Mammary epithelial cell (primary cell): ENCODE data around the gene MBD4.

Experiments used
- CTCF ChIP-seq, 2 donors: IDR thresholded peaks in 1 of 2; conservative IDR thresholded peaks in 1 of 2; 2 replicates each; pipeline ENCODE4 v1.5.1; 2011 to 2012; ENCODE audit warnings: inconsistent platforms in 2 of 2, low read length in 2 of 2, mild to moderate bottlenecking in 2 of 2, control low read depth in 1 of 2, low read depth in 1 of 2; ENCODE audit not compliant: insufficient read depth in 1 of 2; ENCODE audit errors: extremely low read depth in 1 of 2
- EZH2 ChIP-seq: IDR thresholded peaks from 2 replicates; pipeline ENCODE4 v1.6.1; 2012; ENCODE audit warnings: low read length, inconsistent platforms, borderline replicate concordance

DNA sequence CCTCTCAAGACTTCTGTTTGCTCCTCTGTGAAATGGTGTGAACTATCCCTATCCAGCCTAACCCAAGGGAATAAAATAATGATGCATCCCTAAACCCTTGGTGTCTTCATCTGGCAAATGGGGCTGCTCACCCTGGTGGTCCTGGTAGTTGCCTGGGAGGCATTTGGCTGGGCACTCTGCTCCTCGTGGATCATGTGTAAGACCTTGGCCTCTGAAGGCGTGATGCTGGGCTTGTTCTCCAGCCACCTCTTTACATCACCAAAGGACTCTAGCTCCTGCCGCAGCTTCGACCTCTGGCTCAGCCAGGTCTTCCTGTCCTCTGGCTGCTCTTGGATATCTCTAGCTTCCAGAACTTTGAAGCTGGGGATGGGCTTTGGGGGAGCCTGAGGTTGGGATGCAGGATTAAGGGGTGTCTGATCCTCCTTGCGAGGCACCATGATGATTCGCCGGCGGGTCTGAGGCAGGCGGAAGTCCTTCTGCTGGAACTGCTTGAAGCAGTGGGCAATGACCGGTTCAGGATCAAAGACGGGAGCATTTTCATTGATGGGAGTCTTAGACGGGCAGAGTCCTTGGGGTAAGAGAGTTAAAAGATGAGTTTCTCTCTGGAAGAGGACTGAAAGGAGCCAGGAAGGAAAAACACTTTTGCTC, 18.4 kb downstream of the MBD4 start:
- TF ChIP-seq EZH2 (no peak), CTCF (conservative IDR thresholded peaks at IDR 0.05 in 1 of 2, IDR thresholded peaks at IDR 0.05 in 1 of 2; ENCODE audit: extremely low read depth in 1 of 2, insufficient read depth in 1 of 2, low read depth in 1 of 2, low read length in 2 of 2) (no peak)
